ENCODE results near the gene FSCB. TPM values are rescaled to one million over a fixed set of nuclear protein-coding genes. Genes with fewer than 3 reads are reported as not detected.
"Not testable (repeated sequence)": the region's sequence is repeated elsewhere in the genome, so short reads cannot be mapped to it uniquely, and the experiment has no call there.

FSCB gene
- total RNA-seq, 1 donor from 2014 or later: not detected

- H3K4me3 Mint-ChIP-seq (ENCODE audit: unreplicated experiment): no peak overlapping the region
- H3K27ac Mint-ChIP-seq (ENCODE audit: unreplicated experiment): no peak overlapping the region
- H3K27me3 Mint-ChIP-seq (ENCODE audit: unreplicated experiment): no peaks in the 10 kb centered on the region
- H3K9me3 Mint-ChIP-seq (ENCODE audit: unreplicated experiment): no peaks in the 10 kb centered on the region
- no peaks in the 10 kb centered on the region for H3K36me3 Mint-ChIP-seq (ENCODE audit: low read depth, unreplicated experiment)
- TF ChIP-seq CTCF (IDR thresholded peaks at IDR 0.05; ENCODE audit: unreplicated experiment): no peak
- no peak for DNase-seq (ENCODE audit: low spot score)
- no peaks in the 10 kb centered on the region for H3K4me1 Mint-ChIP-seq (ENCODE audit: unreplicated experiment)
Measured at GRCh38 chr14:44525237-44525636, 18.2 kb upstream of the FSCB start.

DNA sequence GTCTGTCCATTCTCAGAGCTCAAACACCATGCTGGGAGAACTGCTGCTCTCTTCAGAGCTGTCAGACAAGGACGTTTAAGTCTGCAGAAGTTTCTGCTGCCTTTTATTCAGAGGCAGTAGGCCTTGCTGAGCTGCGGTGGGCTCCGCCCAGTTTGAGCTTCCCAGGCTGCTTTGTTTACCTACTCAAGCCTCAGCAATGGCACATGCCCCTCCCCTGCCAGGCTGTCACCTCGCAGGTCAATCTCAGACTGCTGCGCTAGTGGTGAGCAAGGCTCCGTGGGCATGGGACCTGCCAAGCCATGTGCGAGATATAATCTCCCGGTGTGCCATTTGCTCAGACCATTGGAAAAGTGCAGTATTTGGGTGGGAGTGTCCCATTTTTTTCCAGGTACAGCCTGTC is 8.6 kb upstream of the FSCB start:
- not testable (repeated sequence) for H3K4me1 Mint-ChIP-seq (ENCODE audit: unreplicated experiment)

GRCh38 chr14:44508834-44509233 is 1.8 kb upstream of the FSCB start:
- Mint-ChIP-seq H3K4me1 (ENCODE audit: unreplicated experiment) (no peaks in the 10 kb centered on the region), H3K36me3 (ENCODE audit: low read depth, unreplicated experiment) (no peaks in the 10 kb centered on the region), H3K27ac (ENCODE audit: unreplicated experiment) (no peak overlapping the region), H3K4me3 (ENCODE audit: unreplicated experiment) (no peak overlapping the region), H3K27me3 (ENCODE audit: unreplicated experiment) (peaks cover 2% of the 10 kb centered on the region), H3K9me3 (ENCODE audit: unreplicated experiment) (no peaks in the 10 kb centered on the region)
- no peak for TF ChIP-seq CTCF (IDR thresholded peaks at IDR 0.05; ENCODE audit: unreplicated experiment)
- no peak for DNase-seq (ENCODE audit: low spot score)

More for the DNA sequence above, 8.6 kb upstream of the FSCB start:
- not testable (repeated sequence) for H3K4me3 Mint-ChIP-seq (ENCODE audit: unreplicated experiment); H3K27me3 Mint-ChIP-seq (ENCODE audit: unreplicated experiment); H3K9me3 Mint-ChIP-seq (ENCODE audit: unreplicated experiment); H3K27ac Mint-ChIP-seq (ENCODE audit: unreplicated experiment); DNase-seq (ENCODE audit: low spot score); H3K36me3 Mint-ChIP-seq (ENCODE audit: low read depth, unreplicated experiment)

- H3K36me3 Mint-ChIP-seq (ENCODE audit: low read depth, unreplicated experiment): no peaks in the 10 kb centered on the region
- H3K9me3 Mint-ChIP-seq (ENCODE audit: unreplicated experiment): no peaks in the 10 kb centered on the region
- H3K27ac Mint-ChIP-seq (ENCODE audit: unreplicated experiment): no peak overlapping the region
- no peak for TF ChIP-seq CTCF (IDR thresholded peaks at IDR 0.05; ENCODE audit: unreplicated experiment)
- DNase-seq (ENCODE audit: low spot score): no peak
- no peak overlapping the region for H3K4me3 Mint-ChIP-seq (ENCODE audit: unreplicated experiment)
- H3K4me1 Mint-ChIP-seq (ENCODE audit: unreplicated experiment): no peaks in the 10 kb centered on the region
- H3K27me3 Mint-ChIP-seq (ENCODE audit: unreplicated experiment): peaks cover 1% of the 10 kb centered on the region
Measured at GRCh38 chr14:44505588-44505987, 1.5 kb downstream of the FSCB start.

DNA sequence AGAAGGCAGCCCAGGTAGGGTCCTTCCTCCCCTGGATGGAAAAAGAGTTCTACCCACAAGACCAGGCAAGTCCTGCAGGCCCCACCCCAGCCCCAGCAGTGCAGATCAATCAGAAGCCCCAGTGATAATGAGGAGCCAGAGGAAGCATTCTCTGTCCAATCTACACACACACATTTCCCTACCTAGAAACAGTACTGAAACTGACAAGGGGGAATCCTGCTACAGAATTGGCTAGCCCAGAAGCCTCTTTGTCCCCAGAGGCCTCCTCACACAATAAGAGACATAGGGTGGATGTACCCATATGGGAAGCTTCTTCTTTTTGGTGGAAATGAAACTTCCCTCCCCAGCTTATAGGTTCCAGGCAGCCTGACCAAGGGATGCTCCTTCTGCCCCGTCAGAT is 9.9 kb downstream of the FSCB start:
- H3K9me3 Mint-ChIP-seq (ENCODE audit: unreplicated experiment): no peaks in the 10 kb centered on the region
- DNase-seq (ENCODE audit: low spot score): no peak
- no peak overlapping the region for H3K27ac Mint-ChIP-seq (ENCODE audit: unreplicated experiment)
- no peak overlapping the region for H3K4me3 Mint-ChIP-seq (ENCODE audit: unreplicated experiment)
- H3K27me3 Mint-ChIP-seq (ENCODE audit: unreplicated experiment): no peaks in the 10 kb centered on the region
- H3K36me3 Mint-ChIP-seq (ENCODE audit: low read depth, unreplicated experiment): no peaks in the 10 kb centered on the region
- TF ChIP-seq CTCF (IDR thresholded peaks at IDR 0.05; ENCODE audit: unreplicated experiment): no peak
- no peaks in the 10 kb centered on the region for H3K4me1 Mint-ChIP-seq (ENCODE audit: unreplicated experiment)

- Mint-ChIP-seq H3K36me3 (ENCODE audit: low read depth, unreplicated experiment) (no peaks in the 10 kb centered on the region), H3K27ac (ENCODE audit: unreplicated experiment) (no peak overlapping the region), H3K27me3 (ENCODE audit: unreplicated experiment) (no peaks in the 10 kb centered on the region), H3K9me3 (ENCODE audit: unreplicated experiment) (no peaks in the 10 kb centered on the region), H3K4me1 (ENCODE audit: unreplicated experiment) (no peaks in the 10 kb centered on the region), H3K4me3 (ENCODE audit: unreplicated experiment) (no peak overlapping the region)
- TF ChIP-seq CTCF (IDR thresholded peaks at IDR 0.05; ENCODE audit: unreplicated experiment): no peak
- DNase-seq (ENCODE audit: low spot score): no peak
Measured at GRCh38 chr14:44494137-44494536, 12.9 kb downstream of the FSCB start.
